Body of pancreas (tissue), 4 donors: ENCODE results near the gene HIBADH.

Source experiments
- POLR2A ChIP-seq, 3 donors: fragments of 450-650 bp; IDR thresholded peaks; one replicate each; pipeline ENCODE4 v1.6.1; 2016; ENCODE audit warnings: antibody characterized with exemption in 3 of 3, mild to moderate bottlenecking in 2 of 3
- TF ChIP-seq, protein P1 (sequence below), 7 experiments: fragments of 450-650 bp in 4 of 7; fragments of 200-600 bp in 3 of 7; sonication (generic) in 3 of 7; IDR thresholded peaks; one replicate each; pipeline ENCODE4 v1.5.1; 2016 to 2019; ENCODE audit warnings: antibody characterized with exemption in 7 of 7

DNA sequence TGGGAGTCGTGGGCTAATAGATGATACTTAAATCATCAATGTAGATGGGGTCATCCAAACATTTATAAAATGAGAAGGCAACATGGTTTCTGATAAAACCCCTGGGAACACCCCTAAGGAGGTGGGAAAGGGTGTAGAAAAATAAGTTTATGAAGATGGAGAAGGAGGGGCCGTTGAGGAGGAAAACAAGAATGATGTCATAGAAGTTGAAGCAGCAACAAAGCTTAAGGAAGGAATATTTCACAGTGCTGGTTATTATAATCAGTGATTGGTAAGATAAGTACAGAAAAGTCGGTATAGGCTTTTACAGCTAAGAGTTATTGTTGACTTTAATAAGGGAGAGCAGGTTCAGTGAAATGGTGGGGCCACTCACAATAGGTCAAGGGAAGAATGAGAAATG, 9.0 kb upstream of the HIBADH start:
- TF ChIP-seq, protein P1, sequence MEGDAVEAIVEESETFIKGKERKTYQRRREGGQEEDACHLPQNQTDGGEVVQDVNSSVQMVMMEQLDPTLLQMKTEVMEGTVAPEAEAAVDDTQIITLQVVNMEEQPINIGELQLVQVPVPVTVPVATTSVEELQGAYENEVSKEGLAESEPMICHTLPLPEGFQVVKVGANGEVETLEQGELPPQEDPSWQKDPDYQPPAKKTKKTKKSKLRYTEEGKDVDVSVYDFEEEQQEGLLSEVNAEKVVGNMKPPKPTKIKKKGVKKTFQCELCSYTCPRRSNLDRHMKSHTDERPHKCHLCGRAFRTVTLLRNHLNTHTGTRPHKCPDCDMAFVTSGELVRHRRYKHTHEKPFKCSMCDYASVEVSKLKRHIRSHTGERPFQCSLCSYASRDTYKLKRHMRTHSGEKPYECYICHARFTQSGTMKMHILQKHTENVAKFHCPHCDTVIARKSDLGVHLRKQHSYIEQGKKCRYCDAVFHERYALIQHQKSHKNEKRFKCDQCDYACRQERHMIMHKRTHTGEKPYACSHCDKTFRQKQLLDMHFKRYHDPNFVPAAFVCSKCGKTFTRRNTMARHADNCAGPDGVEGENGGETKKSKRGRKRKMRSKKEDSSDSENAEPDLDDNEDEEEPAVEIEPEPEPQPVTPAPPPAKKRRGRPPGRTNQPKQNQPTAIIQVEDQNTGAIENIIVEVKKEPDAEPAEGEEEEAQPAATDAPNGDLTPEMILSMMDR (IDR thresholded peaks at IDR 0.05), result no peak
- no peak for TF ChIP-seq POLR2A (IDR thresholded peaks at IDR 0.05)
